HepG2 (cell line): Measurements from ENCODE around the gene PAPPA. TPM values are rescaled to one million over a fixed set of nuclear protein-coding genes. Genes with fewer than 3 reads are reported as not detected.

Experiments used
- ZNF407 ChIP-seq: sonication (generic); formaldehyde crosslinking; IDR thresholded peaks from one replicate; pipeline ENCODE4 v1.5.1; 2020; ENCODE audit warnings: mild to moderate bottlenecking, missing genetic modification reagents; ENCODE audit errors: not compliant biosample characterization
- ZNF770 ChIP-seq: sonication (generic); formaldehyde crosslinking; IDR thresholded peaks from 2 replicates; pipeline ENCODE4 v1.5.0; 2020; ENCODE audit warnings: mild to moderate bottlenecking, missing genetic modification reagents
- polyA plus RNA-seq, 8 experiments: library from polyadenylated mRNA; depleted of rRNA in 3 of 8; stranded (reverse) in 7 of 8; unstranded in 1 of 8; fragments of >200 nt; fragmentation: Illumina TruSeq in 4 of 8; extraction: Trizol in 4 of 8; gene quantifications; 2 replicates each; pipeline versions ENCODE4 v1.2.1 to v1.2.3, GENCODE V29; 2011 to 2016; ENCODE audit warnings: low read depth in 4 of 8, missing spikeins in 1 of 8, mixed read lengths in 1 of 8; ENCODE audit not compliant: insufficient read depth in 1 of 8
- total RNA-seq, 5 experiments: library from RNA; depleted of rRNA; stranded (reverse); fragments of >200 nt; fragmentation: Illumina TruSeq; extraction: Trizol; gene quantifications; 2 replicates each; pipeline ENCODE4 v1.2.3, GENCODE V29; 2016; ENCODE audit warnings: low read depth in 1 of 5

The PAPPA gene
- total and polyA plus RNA-seq, 2 of the 13 experiments (the other 11 are each of a cell fraction or from before 2014, with no cell fraction given) = 0.09 to 0.11 TPM

- TF ChIP-seq ZNF770 (CRISPR knock-in tag) = no peak
- no peak for TF ChIP-seq ZNF407 (CRISPR knock-in tag)
Measured at GRCh38 chr9:116300360-116300870, 146.8 kb downstream of the PAPPA start (continued).
